ENCODE data around the gene UPF1. TPM values are rescaled to one million over a fixed set of nuclear protein-coding genes. Genes with fewer than 3 reads are reported as not detected.
"Not testable (repeated sequence)": the region's sequence is repeated elsewhere in the genome, so short reads cannot be mapped to it uniquely, and the experiment has no call there.

Gene UPF1
- total and polyA plus RNA-seq, 5 donors, result 31.4 to 40.0 (median 35.8) TPM

DNA sequence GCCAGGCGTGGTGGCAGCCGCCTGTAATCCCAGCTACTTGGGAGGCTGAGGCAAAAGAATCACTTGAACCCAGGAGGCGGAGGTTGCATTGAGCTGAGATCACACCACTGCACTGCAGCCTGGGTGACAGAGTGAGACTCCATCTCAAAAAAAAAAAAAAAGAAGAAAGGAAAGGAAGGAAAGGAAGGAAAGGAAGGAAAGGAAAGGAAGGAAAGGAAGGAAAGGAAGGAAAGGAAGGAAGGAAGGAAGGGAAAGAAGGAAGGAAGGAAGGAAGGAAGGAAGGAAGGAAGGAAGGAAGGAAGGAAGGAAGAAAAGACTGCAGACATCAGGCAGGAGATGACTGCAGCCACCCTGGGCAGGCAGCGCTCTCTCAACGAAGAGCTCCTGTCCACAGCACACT, 70.8 kb downstream of the UPF1 start:
- H3K4me1 ChIP-seq (ENCODE audit: control insufficient read depth, insufficient read depth, low read length); ATAC-seq; H3K9me3 ChIP-seq (ENCODE audit: control insufficient read depth, low read length); H3K27me3 ChIP-seq (ENCODE audit: control insufficient read depth, insufficient read depth); DNase-seq; H3K4me3 ChIP-seq (ENCODE audit: low read length); intact Hi-C loops (cut with DNase I); H3K27ac ChIP-seq (ENCODE audit: low read length): not testable (repeated sequence)
- WGBS, result 96% methylated on average over 5 of the region's 5 CpGs

- intact Hi-C loops (cut with DNase I), result no loop called here
- DNase-seq, result no peak
- Histone ChIP-seq H3K4me1 (ENCODE audit: control insufficient read depth, insufficient read depth, low read length) (no peaks in the 10 kb centered on the region), H3K27ac (ENCODE audit: low read length) (no peak overlapping the region), H3K27me3 (ENCODE audit: control insufficient read depth, insufficient read depth) (no peaks in the 10 kb centered on the region), H3K9me3 (ENCODE audit: control insufficient read depth, low read length) (no peaks in the 10 kb centered on the region), H3K4me3 (ENCODE audit: low read length) (no peak overlapping the region)
- no peak for ATAC-seq
- 89% methylated on average over 29 of the region's 29 CpGs for WGBS
These were observed 71.6 kb downstream of the UPF1 start for GRCh38 chr19:18903156-18904037.

DNA sequence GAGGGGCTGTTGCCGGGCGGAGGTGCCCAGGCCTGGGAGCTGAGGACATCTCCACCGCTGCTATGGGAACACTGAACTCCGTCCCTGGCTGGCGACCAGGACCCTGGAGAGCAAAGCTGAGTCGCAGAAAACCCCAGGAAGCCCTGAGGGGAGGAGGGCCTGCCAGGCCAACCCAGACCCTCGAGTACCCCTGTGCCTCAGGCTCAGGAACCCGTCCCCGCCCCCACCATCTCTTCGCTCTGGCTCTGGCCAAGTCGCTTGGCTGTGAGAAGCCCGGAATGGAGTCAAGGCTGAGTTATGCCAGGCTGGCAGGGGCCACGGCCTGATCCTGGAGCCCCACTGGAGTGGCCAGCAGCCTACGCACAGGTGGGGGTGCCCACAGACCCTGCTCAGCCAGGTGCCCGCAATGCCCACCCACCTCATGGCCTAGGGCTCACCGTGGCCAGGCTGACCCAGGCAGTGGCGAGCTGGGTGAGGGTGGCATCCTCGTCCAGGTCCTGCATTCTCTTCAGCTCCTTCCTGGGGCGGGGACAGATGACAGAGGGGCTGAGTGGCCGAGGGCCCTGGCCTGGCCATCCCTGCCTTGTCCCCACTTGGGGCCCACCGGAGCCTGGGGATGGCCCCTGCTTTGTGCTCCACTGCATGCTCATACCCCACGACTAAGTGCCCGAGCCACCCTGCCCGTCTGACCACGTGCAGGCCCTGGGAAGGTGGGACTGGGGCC, 72.7 kb downstream of the UPF1 start:
- Histone ChIP-seq H3K27me3 (ENCODE audit: control insufficient read depth, insufficient read depth) (no peaks in the 10 kb centered on the region), H3K9me3 (ENCODE audit: control insufficient read depth, low read length) (no peaks in the 10 kb centered on the region), H3K4me1 (ENCODE audit: control insufficient read depth, insufficient read depth, low read length) (no peaks in the 10 kb centered on the region), H3K27ac (ENCODE audit: low read length) (no peak overlapping the region), H3K4me3 (ENCODE audit: low read length) (no peak overlapping the region)
- 91% methylated on average over 25 of the region's 25 CpGs for WGBS
- peak in 1 of 3 donors; percentile 14 for DNase-seq
- intact Hi-C loops (cut with DNase I), result no loop called here
- ATAC-seq, result no peak

DNA sequence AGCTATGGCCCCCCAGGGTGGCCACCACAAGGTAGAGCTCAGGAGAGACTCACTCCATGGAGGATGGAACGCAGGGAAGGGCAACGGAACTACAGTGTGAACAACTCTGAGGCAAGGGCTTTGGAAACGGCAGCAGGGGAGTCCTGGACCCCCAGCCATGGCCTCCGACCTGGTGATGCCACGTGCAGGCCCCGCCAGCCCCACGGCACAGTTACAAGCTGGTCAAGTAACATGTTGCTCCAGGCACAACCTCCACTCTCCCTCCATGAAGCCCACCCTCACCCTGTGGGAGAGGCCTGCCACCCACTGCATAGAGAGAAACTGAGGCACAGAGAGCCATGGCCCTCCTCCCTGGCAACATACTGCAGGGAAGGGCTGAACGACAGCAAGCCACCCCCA, 73.3 kb downstream of the UPF1 start:
- WGBS, result 90% methylated on average over 8 of the region's 8 CpGs
- ATAC-seq (no peak), DNase-seq (no peak)
- Histone ChIP-seq H3K9me3 (ENCODE audit: control insufficient read depth, low read length) (no peaks in the 10 kb centered on the region), H3K27ac (ENCODE audit: low read length) (no peak overlapping the region), H3K4me1 (ENCODE audit: control insufficient read depth, insufficient read depth, low read length) (no peaks in the 10 kb centered on the region), H3K27me3 (ENCODE audit: control insufficient read depth, insufficient read depth) (no peaks in the 10 kb centered on the region), H3K4me3 (ENCODE audit: low read length) (no peak overlapping the region)
- intact Hi-C loops (cut with DNase I), result no loop called here

GRCh38 chr19:18905513-18906236, 73.9 kb downstream of the UPF1 start:
- H3K4me1 ChIP-seq (ENCODE audit: control insufficient read depth, insufficient read depth, low read length), result no peaks in the 10 kb centered on the region
- H3K27me3 ChIP-seq (ENCODE audit: control insufficient read depth, insufficient read depth), result no peaks in the 10 kb centered on the region
- no peaks in the 10 kb centered on the region for H3K9me3 ChIP-seq (ENCODE audit: control insufficient read depth, low read length)
- no peak overlapping the region for H3K4me3 ChIP-seq (ENCODE audit: low read length)
- no peak overlapping the region for H3K27ac ChIP-seq (ENCODE audit: low read length)
- intact Hi-C loops (cut with DNase I), result no loop called here
- no peak for DNase-seq
- no peak for ATAC-seq
- WGBS, result 93% methylated on average over 26 of the region's 26 CpGs

DNA sequence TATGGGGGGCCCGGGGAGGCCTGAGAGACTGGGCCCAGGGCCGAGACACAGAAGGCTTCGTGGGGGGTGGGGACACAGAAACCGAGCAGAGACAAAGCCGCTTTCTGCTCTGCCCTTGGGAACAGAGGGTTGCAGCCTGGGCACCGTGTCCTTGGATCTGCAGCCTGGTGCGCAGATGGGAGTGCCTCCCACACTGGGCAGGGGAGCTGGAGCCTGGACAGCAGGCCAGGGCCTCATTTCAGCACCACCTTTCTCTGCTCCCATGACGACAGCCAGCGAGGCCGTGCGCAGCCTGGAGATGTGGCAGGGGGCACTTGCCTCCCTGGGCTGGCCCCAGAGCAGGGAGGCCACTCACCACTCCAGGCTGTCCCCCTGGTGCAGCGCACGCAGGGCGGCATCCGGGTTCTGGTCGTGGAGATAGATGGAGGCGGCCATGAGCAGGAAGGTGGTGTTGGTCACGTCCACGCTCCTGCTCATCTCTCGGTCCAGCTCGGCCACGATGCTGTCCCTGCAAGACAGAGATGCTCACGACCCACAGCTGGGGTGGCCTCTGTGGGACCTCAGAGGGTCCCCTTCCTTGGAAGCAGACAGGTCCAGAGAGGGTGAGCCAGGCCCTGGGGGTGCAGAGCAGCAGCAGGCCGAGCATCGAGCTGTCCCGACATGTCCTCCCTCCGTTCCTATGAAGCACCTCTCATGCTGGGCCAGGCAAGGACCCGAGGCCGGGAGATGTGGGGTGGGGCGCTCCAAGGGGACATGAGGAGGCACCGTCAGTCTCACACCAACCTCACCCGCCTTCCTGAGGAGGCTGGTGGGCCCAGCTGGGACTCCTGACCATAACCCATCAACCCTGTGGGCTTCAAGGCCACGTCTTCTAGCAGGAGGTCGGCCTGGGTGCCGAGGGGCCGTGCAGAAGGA, 75.1 kb downstream of the UPF1 start:
- DNase-seq (no peak), ATAC-seq (no peak)
- no peaks in the 10 kb centered on the region for H3K4me1 ChIP-seq (ENCODE audit: control insufficient read depth, insufficient read depth, low read length)
- H3K9me3 ChIP-seq (ENCODE audit: control insufficient read depth, low read length), result no peaks in the 10 kb centered on the region
- no peak overlapping the region for H3K27ac ChIP-seq (ENCODE audit: low read length)
- 90% methylated on average over 36 of the region's 36 CpGs for WGBS
- H3K4me3 ChIP-seq (ENCODE audit: low read length), result no peak overlapping the region
- intact Hi-C loops (cut with DNase I), result no loop called here
- no peaks in the 10 kb centered on the region for H3K27me3 ChIP-seq (ENCODE audit: control insufficient read depth, insufficient read depth)

GRCh38 chr19:18908917-18909619, 77.3 kb downstream of the UPF1 start:
- H3K27ac ChIP-seq (ENCODE audit: low read length), result no peak overlapping the region
- H3K4me3 ChIP-seq (ENCODE audit: low read length), result no peak overlapping the region
- no peaks in the 10 kb centered on the region for H3K9me3 ChIP-seq (ENCODE audit: control insufficient read depth, low read length)
- ATAC-seq, result no peak
- no peaks in the 10 kb centered on the region for H3K4me1 ChIP-seq (ENCODE audit: control insufficient read depth, insufficient read depth, low read length)
- no peaks in the 10 kb centered on the region for H3K27me3 ChIP-seq (ENCODE audit: control insufficient read depth, insufficient read depth)
- intact Hi-C loops (cut with DNase I), result no loop called here
- WGBS, result 91% methylated on average over 17 of the region's 17 CpGs
- no peak for DNase-seq

- Histone ChIP-seq H3K27ac (ENCODE audit: low read length) (no peak overlapping the region), H3K27me3 (ENCODE audit: control insufficient read depth, insufficient read depth) (no peaks in the 10 kb centered on the region), H3K9me3 (ENCODE audit: control insufficient read depth, low read length) (no peaks in the 10 kb centered on the region), H3K4me1 (ENCODE audit: control insufficient read depth, insufficient read depth, low read length) (no peaks in the 10 kb centered on the region), H3K4me3 (ENCODE audit: low read length) (no peak overlapping the region)
- DNase-seq (no peak), ATAC-seq (no peak)
- intact Hi-C loops (cut with DNase I), result no loop called here
- WGBS, result 92% methylated on average over 10 of the region's 10 CpGs
These were observed 78.3 kb downstream of the UPF1 start for GRCh38 chr19:18910010-18910409.

- 93% methylated on average over 19 of the region's 19 CpGs for WGBS
- ATAC-seq, result no peak
These were observed 79.2 kb downstream of the UPF1 start for GRCh38 chr19:18910801-18911436.

More at GRCh38 chr19:18910801-18911436, 79.2 kb downstream of the UPF1 start:
- DNase-seq, result no peak
- intact Hi-C loops (cut with DNase I), result no loop called here
- Histone ChIP-seq H3K27me3 (ENCODE audit: control insufficient read depth, insufficient read depth) (no peaks in the 10 kb centered on the region), H3K4me3 (ENCODE audit: low read length) (no peak overlapping the region), H3K4me1 (ENCODE audit: control insufficient read depth, insufficient read depth, low read length) (no peaks in the 10 kb centered on the region), H3K9me3 (ENCODE audit: control insufficient read depth, low read length) (no peaks in the 10 kb centered on the region), H3K27ac (ENCODE audit: low read length) (no peak overlapping the region)
